ENCODE results near the gene PTPRC. TPM values are rescaled to one million over a fixed set of nuclear protein-coding genes. Genes with fewer than 3 reads are reported as not detected.

PTPRC gene
- total RNA-seq, 2 experiments from 2014 or later: 177 to 241 TPM

- CTCF ChIA-PET (ENCODE audit: unreplicated experiment): interaction anchor here (0.5 to 1.4 kb wide), 2 partner anchors 16 to 41 kb away, joined by 3 to 7 read pairs; no protein-coding TSS in a partner anchor
- intact Hi-C loops (cut with micrococcal nuclease; ENCODE audit: unreplicated experiment): loop anchor here (1.0 to 2.0 kb wide), 3 partner anchors 19 to 295 kb away; no protein-coding TSS in a partner anchor
- H3K79me2 ChIP-seq (ENCODE audit: insufficient read depth, low read depth, low read length): peaks cover 49% of the 10 kb centered on the region
- peaks cover 13% of the 10 kb centered on the region; the same call in 1 of the 2 replicates for H3K9me3 ChIP-seq (ENCODE audit: low read length)
- H3K36me3 ChIP-seq (ENCODE audit: insufficient read depth, low read length): peaks cover 38% of the 10 kb centered on the region
- BruUV-seq (replicated peaks): TSS peak; percentile 68
- POLR2A ChIA-PET: interaction anchor here (0.7 to 12.5 kb wide), 27 partner anchors 8 to 294 kb away, joined by 3 to 405 read pairs (median 6); partner anchors contain the start of gene ATP6V1G3
- H4K20me1 ChIP-seq (ENCODE audit: insufficient read depth, low read length): no peaks in the 10 kb centered on the region
- no peak for DNase-seq (ENCODE audit: low spot score)
- no peaks in the 10 kb centered on the region for H3K9me2 ChIP-seq (ENCODE audit: insufficient read depth, low read length)
- peaks cover 62% of the 10 kb centered on the region for H3K4me1 ChIP-seq (ENCODE audit: insufficient read depth, low read length, poor library complexity, severe bottlenecking)
- peak overlapping the region; percentile 42; the same call in 1 of the 2 replicates for H2AFZ ChIP-seq (ENCODE audit: low read length)
- peak overlapping the region; percentile 96 for H3K27ac ChIP-seq (ENCODE audit: low read depth, low read length, poor library complexity, severe bottlenecking)
- peak overlapping the region; percentile 96 for H3K4me2 ChIP-seq (ENCODE audit: low read length)
- peak overlapping the region; percentile 87 for H3K4me3 ChIP-seq (ENCODE audit: low read depth, low read length, poor library complexity, severe bottlenecking)
- TF ChIP-seq CTCF (conservative IDR thresholded peaks at IDR 0.05; ENCODE audit: low read length) (no peak), EZH2phosphoT487 (IDR thresholded peaks at IDR 0.05; ENCODE audit: borderline replicate concordance, low read depth, low read length) (no peak)
Measured at GRCh38 chr1:198637916-198638437, 863 bp upstream of the PTPRC start.

- TF ChIP-seq CTCF (conservative IDR thresholded peaks at IDR 0.05; ENCODE audit: low read length): no peak
- TF ChIP-seq EZH2phosphoT487 (IDR thresholded peaks at IDR 0.05; ENCODE audit: borderline replicate concordance, low read depth, low read length): no peak
- CTCF ChIA-PET (ENCODE audit: unreplicated experiment): no interaction called here
- Histone ChIP-seq H3K27ac (ENCODE audit: low read depth, low read length, poor library complexity, severe bottlenecking) (peak overlapping the region; percentile 96), H4K20me1 (ENCODE audit: insufficient read depth, low read length) (no peaks in the 10 kb centered on the region), H3K4me1 (ENCODE audit: insufficient read depth, low read length, poor library complexity, severe bottlenecking) (peaks cover 63% of the 10 kb centered on the region), H3K4me2 (ENCODE audit: low read length) (peak overlapping the region; percentile 96), H2AFZ (ENCODE audit: low read length) (peak overlapping the region; percentile 42; the same call in 1 of the 2 replicates), H3K9me2 (ENCODE audit: insufficient read depth, low read length) (no peaks in the 10 kb centered on the region), H3K4me3 (ENCODE audit: low read depth, low read length, poor library complexity, severe bottlenecking) (peak overlapping the region; percentile 87), H3K36me3 (ENCODE audit: insufficient read depth, low read length) (peaks cover 38% of the 10 kb centered on the region), H3K79me2 (ENCODE audit: insufficient read depth, low read depth, low read length) (peaks cover 54% of the 10 kb centered on the region), H3K9me3 (ENCODE audit: low read length) (peaks cover 8% of the 10 kb centered on the region; the same call in 1 of the 2 replicates)
- peak; percentile 48 for DNase-seq (ENCODE audit: low spot score)
- intact Hi-C loops (cut with micrococcal nuclease; ENCODE audit: unreplicated experiment): loop anchor here (1.0 to 2.0 kb wide), 3 partner anchors 18 to 294 kb away; no protein-coding TSS in a partner anchor
- POLR2A ChIA-PET: interaction anchor here (1.0 to 12.5 kb wide), 12 partner anchors 11 to 294 kb away, joined by 3 to 405 read pairs (median 15); no protein-coding TSS in a partner anchor
- no TSS peak for BruUV-seq (replicated peaks)
Measured at GRCh38 chr1:198638441-198638840, 399 bp upstream of the PTPRC start.

Measured in OCI-LY7 (cell line).